ENCODE results near the gene D2HGDH. TPM values are rescaled to one million over a fixed set of nuclear protein-coding genes. Genes with fewer than 3 reads are reported as not detected.
"Not testable (repeated sequence)": the region's sequence is repeated elsewhere in the genome, so short reads cannot be mapped to it uniquely, and the experiment has no call there.

D2HGDH gene
- total RNA-seq, 8 experiments from 2014 or later: 4.2 to 38.7 (median 6.6) TPM

DNA sequence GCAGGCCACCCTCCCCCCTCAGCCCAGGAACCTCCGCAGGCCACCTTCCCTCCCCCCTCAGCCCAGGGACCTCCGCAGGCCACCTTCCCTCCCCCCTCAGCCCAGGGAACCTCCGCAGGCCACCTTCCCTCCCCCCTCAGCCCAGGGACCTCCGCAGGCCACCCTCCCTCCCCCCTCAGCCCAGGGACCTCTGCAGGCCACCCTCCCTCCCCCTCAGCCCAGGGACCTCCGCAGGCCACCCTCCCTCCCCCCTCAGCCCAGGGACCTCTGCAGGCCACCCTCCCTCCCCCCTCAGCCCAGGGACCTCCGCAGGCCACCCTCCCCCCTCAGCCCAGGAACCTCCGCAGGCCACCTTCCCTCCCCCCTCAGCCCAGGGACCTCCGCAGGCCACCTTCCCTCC, 71.8 kb downstream of the D2HGDH start:
- H3K27ac ChIP-seq; ATAC-seq (replicated peaks in 6 of 8); H3K4me3 ChIP-seq; in situ Hi-C loops (cut with MboI; ENCODE audit: low pct_unique_long_range_greater_than_20kb in 2 of 9, low sequenced_read_pairs in 9 of 9, unreplicated experiment in 9 of 9): not testable (repeated sequence)
- no CpG with 5 or more reads among the region's 8 CpGs for WGBS, 10 experiments
- H3K4me1 ChIP-seq (replicated peaks in 1 of 2): peaks cover 35 to 40% of the 10 kb centered on the region in 2 donors

DNA sequence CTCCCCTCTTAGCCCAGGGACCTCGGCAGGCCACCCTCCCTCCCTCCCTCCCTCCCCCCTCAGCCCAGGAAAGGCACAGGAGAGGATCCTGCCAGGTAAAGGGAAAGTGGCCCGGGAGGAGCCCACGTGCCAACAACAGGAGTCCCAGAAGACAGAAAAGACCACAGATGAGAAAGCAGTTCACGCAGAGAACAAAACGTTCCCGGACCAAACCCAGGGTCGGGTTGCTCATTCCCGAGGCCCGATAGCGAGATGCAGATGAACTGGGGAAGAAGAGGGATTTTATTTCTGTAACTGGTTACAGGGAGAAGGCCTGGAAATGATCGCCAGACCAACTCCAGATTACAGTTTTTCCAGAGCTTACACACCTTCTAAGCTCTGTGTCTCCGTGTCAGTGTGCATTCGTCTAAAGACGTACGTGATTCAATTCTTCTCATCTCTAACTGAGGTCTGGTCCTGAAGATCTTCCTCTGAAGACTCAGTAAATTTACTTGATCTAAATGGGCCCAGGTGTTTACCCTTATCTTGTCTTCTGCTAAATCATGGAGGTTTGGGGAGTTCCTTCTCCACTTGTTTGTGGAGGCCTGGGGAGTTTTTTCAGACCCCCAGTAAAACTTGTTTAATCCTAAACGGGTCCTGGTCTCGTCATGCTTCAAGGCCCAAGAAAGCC, 73.8 kb downstream of the D2HGDH start:
- in situ Hi-C loops (cut with MboI; ENCODE audit: low pct_unique_long_range_greater_than_20kb in 2 of 9, low sequenced_read_pairs in 9 of 9, unreplicated experiment in 9 of 9): no loop called here
- WGBS, 10 experiments: 33 to 100% (median 75%) methylated on average over 1 to 7 of the region's 17 CpGs; no CpG with 5 or more reads in 3 of the 10 experiments
- Histone ChIP-seq H3K4me1 (replicated peaks in 1 of 2) (peaks cover 19 to 27% of the 10 kb centered on the region in 2 donors), H3K4me3 (no peak overlapping the region), H3K27ac (peak overlapping the region; percentile 3 to 66)
- no peak for ATAC-seq (replicated peaks in 6 of 8)

DNA sequence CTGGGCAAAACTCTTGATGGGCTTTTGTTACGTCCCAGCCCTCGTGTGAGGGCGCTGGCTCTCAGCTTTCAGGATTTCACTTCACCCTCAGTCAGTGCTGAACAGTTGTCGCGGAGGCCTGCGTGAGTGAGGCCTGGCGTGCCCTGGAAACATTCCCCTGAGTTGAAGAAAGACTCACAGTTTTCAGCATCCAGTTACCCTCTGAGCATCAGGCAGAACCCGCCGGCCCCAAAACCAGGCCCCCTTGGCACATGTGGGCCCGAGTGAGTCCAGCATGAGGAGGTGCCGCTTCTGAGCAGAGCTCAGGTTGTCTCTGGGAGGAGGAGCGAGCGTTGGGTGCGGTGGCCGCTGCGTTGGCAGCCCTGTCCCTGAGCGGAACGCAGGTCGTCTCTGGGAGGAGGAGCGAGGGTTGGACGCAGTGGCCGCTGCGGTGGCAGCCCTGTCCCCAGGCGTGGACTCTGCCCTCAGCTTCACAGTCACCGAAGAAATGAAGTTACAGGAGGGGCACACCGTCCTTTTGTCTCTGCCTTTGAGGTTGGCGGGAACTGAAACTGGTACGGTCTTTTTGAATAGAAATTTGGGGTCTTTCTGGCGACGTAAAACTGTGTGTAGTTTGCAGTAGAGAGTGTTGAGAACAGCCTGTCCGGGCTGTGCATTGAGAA, 74.4 kb downstream of the D2HGDH start, which contains the start of gene NEU4:
NEU4 (plus strand) TSS at position 473 of the 662 bp plus-strand sequence. CDS start 5,292 bp downstream, outside the sequence.
- peaks cover 15 to 21% of the 10 kb centered on the region in 2 donors for H3K4me1 ChIP-seq (replicated peaks in 1 of 2)
- no peak for ATAC-seq (replicated peaks in 6 of 8)
- no peak within 1 kb of the TSS for H3K4me3 ChIP-seq
- in situ Hi-C loops (cut with MboI; ENCODE audit: low pct_unique_long_range_greater_than_20kb in 2 of 9, low sequenced_read_pairs in 9 of 9, unreplicated experiment in 9 of 9): no loop called here
- peak within 1 kb of the TSS; percentile 3 to 66 for H3K27ac ChIP-seq
- WGBS, 10 experiments: 75 to 91% (median 86%) methylated on average over 4 to 13 of the region's 31 CpGs; no CpG with 5 or more reads in 4 of the 10 experiments

DNA sequence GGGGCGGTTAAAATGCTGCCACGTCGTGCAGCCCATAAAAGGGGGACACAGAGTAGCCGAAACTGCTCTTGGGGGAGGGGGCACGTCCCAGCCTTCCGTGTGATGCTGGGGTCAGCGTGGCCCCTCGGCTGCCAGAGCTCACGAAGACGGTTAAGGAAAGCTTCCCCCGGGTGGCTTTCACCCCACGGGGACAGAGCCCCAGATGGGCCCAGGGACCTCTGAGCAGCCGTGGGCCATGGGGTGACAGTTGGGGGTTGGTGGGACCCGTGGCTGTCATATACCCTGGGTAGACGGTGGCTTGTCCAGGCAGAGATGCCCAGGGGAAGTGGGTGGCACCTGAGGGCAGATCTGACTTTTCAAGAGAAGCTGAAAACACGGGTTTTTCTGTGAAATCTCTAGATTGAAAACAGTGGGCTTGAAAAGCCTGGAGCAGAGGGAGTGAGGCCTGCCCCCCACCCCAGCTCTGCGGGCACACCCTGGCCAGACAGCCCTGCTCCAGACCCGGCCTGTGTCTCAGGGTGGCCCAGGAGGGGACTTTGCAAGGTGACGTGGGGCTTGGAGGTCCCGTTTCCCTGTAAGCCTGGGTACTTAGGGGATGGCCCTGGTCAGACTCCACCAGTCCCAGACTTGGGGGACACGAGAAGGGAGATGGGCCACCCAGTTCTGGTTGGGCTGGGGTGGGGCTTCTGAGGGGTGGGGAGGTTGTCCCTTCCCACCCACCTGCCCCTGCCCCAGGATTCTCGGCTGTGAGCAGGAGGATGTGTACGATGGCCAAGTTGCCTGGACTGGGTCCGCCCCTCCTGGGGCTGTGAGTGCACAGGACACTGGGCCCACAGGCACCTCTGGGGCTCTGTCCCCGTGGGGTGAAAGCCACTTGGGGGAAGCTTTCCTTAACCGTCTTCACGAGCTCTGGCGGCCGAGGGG, 75.2 kb downstream of the D2HGDH start:
- peaks cover 7 to 13% of the 10 kb centered on the region in 2 donors for H3K4me1 ChIP-seq (replicated peaks in 1 of 2)
- peak in 5 of 8 experiments; percentile 3 to 13 (median 6) for ATAC-seq (replicated peaks in 6 of 8)
- 0 to 87% (median 57%) methylated on average over 1 to 4 of the region's 29 CpGs; no CpG with 5 or more reads in 6 of the 10 experiments for WGBS, 10 experiments
- in situ Hi-C loops (cut with MboI; ENCODE audit: low pct_unique_long_range_greater_than_20kb in 2 of 9, low sequenced_read_pairs in 9 of 9, unreplicated experiment in 9 of 9): no loop called here
- H3K27ac ChIP-seq: no peak overlapping the region
- H3K4me3 ChIP-seq: no peak overlapping the region

DNA sequence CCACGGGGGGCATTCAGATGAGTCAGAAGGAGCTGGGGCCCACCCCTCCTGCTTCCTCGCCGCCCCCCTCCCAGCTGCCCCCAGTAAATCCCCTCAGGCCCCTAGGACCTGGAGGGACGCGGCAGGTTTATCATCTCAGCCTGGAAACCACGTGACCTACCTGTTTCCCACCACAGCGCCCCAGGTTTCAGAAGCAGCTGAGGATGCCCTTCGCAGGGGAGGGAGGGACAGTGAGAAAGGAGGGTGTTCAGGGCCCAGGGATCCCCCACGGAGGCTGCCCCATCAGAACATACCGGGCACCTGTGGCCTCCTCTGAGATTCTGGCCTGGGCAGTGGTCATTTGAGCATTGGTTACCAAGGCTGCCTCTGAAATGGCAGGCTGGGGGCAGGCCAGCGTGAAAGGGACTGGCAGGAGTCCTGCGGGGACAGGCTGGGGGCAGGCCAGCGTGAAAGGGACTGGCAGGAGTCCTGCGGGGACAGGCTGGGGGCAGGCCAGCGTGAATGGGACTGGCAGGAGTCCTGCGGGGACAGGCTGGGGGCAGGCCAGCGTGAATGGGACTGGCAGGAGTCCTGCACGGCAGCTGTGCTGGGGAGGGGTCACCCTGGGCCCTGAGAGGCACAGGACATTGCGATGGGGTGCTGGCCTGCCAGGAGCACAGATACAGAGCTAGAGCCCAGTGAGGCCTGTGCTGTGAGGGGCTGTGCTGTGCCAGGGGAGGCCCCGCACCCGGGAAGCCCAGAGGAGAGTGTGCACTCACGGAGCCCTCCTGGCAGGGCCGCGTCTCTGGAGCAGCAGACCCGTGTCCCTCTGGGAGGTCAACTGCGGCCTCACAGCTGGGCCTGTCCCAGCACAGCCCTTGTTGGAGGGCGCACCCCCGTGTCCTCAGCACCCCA, 76.1 kb downstream of the D2HGDH start:
- ATAC-seq (replicated peaks in 6 of 8): peak in 5 of 8 experiments; percentile 7 to 54 (median 30)
- in situ Hi-C loops (cut with MboI; ENCODE audit: low pct_unique_long_range_greater_than_20kb in 2 of 9, low sequenced_read_pairs in 9 of 9, unreplicated experiment in 9 of 9): no loop called here
- no peak overlapping the region for H3K27ac ChIP-seq
- peaks cover 5 to 10% of the 10 kb centered on the region in 2 donors for H3K4me1 ChIP-seq (replicated peaks in 1 of 2)
- WGBS, 10 experiments: 30 to 72% (median 50%) methylated on average over 2 to 4 of the region's 28 CpGs; no CpG with 5 or more reads in 7 of the 10 experiments
- H3K4me3 ChIP-seq: no peak overlapping the region

DNA sequence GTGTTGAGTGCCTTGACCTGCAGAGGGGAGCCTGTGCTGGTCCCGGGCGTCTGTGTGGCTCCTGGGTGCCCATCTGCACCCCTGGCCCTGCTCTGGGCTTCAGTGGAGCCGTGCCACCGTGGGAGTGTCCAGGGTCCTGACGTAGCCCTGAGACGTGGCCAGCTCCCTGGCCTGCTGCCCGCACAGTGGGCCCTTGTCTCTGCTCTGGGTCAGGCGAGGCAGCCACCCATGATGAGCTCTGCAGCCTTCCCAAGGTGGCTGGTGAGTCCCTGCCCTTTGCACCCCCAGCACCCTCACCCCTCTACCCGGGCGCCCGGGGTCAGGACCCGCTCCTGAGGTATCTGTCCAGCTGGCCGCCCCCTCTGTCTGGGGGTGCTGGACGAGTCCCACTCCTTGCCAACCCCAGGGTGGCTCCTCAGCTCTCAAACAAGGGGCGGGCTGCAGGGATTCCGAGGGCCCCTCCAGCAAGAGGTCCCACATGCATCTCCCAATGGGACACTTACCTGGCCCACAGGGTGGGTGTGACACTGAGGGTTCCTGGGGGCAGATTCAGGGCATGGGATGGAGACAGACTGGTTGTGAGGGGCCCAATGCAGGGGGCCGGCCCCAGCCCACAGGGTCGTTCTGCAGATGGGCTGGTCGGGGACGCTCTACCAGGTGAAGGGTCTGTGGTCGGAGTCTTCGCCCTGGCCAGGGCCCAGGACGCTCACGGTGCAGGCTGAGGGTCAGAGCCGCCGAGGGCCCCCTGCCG, 76.9 kb downstream of the D2HGDH start:
- Histone ChIP-seq H3K4me3 (no peak overlapping the region), H3K27ac (no peak overlapping the region), H3K4me1 (replicated peaks in 1 of 2) (peaks cover 5 to 10% of the 10 kb centered on the region in 2 donors)
- WGBS, 10 experiments: 64 to 100% (median 88%) methylated on average over 2 to 10 of the region's 27 CpGs; no CpG with 5 or more reads in 6 of the 10 experiments
- in situ Hi-C loops (cut with MboI; ENCODE audit: low pct_unique_long_range_greater_than_20kb in 2 of 9, low sequenced_read_pairs in 9 of 9, unreplicated experiment in 9 of 9): no loop called here
- ATAC-seq (replicated peaks in 6 of 8): peak in 2 of 8 experiments; percentile 1 to 2

DNA sequence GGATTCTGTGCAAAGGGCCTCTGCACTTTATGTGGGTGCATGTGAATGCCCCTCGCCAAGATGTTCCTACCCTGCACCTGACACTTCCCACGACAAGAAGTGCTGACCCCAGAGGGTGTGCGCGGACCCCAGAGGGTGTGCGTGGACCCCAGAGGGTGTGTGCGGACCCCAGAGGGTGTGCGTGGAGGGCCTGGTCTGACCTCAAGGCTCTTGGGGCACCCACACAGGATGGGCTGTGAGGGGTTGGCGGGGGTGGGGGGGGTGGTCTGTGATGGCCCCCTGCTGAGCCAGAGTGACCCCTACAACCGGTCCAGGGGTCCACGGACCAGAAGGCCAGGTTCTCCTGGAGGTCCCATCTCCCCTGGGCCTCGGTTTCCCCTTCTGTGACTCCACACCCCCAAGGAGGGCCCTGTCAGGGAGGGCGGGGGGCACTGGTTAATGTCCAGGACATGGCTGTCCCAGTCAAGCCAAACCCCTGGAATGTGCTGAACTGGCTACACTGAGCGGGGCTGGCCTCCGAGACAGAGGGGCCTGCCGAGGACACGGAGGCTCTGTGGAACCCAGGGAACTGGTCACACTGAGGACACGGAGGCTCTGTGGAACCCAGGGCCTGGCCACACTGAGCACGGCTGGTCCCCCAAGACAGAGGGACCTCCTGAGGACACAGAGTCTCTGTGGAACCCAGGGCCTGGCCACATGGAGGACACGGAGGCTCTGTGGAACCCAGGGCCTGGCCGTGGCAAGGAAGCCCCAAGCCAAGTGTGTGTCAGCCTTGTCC, 77.7 kb downstream of the D2HGDH start:
- peaks cover 5 to 10% of the 10 kb centered on the region in 2 donors for H3K4me1 ChIP-seq (replicated peaks in 1 of 2)

DNA sequence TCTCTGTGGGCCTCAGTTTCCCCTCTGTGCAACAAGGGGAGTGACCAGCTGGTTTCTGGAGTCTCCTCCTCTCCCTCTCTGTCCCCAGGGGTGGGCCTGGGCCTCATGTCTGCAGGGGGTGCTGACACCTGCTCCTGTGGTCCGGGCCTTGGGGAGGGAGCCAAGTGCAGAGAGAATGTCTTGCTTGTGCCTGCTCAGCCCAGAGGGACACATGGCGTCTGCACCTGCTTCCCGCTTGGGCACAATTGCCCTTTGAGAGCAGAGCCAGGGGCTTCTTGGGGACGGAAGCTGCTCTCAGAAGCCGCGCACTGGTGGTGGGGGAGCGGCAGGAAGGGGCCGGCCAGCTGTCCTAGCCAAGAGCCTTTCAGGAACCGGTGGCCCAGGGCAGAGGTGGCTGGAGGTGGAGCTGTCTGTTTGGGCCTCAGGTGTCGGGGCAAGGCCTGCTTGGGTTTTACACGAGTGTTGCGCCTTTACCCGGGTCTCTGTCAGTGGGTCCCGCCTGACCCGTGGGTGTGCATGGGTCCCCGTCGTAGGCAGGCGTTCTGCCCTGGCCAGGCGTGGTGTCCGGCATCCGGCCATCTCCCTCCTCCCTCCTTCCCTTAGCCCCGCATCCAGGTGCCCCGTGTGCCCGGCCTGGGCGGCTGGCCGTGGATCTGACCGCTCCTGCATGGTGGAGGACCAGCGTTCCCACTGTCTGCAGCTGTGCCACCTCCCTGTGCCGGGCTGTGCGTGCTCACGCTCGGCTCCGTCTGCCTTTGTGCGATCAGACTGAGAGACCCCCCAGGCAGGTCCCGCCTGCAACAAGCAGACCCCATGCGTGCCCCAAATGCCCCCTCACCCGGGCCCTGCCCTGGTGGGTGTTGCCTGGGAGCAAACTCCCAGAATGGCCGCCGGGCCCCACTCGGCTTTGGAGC, 78.6 kb downstream of the D2HGDH start:
- Histone ChIP-seq H3K27ac (no peak overlapping the region), H3K4me1 (replicated peaks in 1 of 2) (peaks cover 5 to 10% of the 10 kb centered on the region in 2 donors), H3K4me3 (no peak overlapping the region)
- in situ Hi-C loops (cut with MboI; ENCODE audit: low pct_unique_long_range_greater_than_20kb in 2 of 9, low sequenced_read_pairs in 9 of 9, unreplicated experiment in 9 of 9): no loop called here
- ATAC-seq (replicated peaks in 6 of 8): no peak
- WGBS, 10 experiments: 89 to 90% methylated on average over 2 to 8 of the region's 40 CpGs; no CpG with 5 or more reads in 8 of the 10 experiments

More for the DNA sequence above, 77.7 kb downstream of the D2HGDH start:
- no peak overlapping the region for H3K4me3 ChIP-seq
- in situ Hi-C loops (cut with MboI; ENCODE audit: low pct_unique_long_range_greater_than_20kb in 2 of 9, low sequenced_read_pairs in 9 of 9, unreplicated experiment in 9 of 9): no loop called here
- ATAC-seq (replicated peaks in 6 of 8): no peak
- no peak overlapping the region for H3K27ac ChIP-seq
- WGBS, 10 experiments: 20 to 100% (median 86%) methylated on average over 1 to 6 of the region's 20 CpGs; no CpG with 5 or more reads in 5 of the 10 experiments

DNA sequence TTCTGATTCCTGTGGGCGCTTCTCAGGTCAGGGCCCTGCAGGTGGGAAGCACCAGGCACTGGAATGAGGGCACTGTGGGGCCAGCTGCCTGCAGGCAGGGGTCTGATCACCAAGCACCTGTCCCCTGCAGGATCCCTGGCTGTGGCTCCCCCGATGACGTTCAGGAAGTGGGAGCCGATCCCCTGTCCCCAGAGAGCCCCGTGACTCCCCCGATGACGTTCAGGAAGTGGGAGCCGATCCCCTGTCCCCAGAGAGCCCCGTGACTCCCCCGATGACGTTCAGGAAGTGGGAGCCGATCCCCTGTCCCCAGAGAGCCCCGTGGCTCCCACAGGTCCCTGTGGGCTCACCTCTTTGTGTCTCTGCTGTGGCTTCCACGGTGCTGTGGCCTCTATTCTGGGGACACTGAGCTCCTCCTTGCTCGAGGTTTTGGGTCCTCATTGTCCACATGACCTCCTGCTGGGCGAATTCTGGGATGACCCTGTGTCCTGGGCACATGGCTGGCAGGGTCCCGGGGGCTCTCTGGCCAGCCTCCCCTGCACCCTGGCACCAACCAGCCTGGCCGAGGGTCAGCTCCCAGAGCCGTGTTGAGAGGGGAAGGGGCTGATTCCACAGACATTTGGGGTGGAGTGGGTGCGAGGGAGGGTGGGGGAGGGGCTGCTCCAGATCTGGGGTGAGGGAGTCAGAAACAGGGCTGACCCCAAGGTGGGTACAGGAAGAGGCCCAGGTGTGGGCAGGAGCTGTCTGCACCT, 79.4 kb downstream of the D2HGDH start:
- Histone ChIP-seq H3K4me3 (no peak overlapping the region), H3K4me1 (replicated peaks in 1 of 2) (peaks cover 4 to 5% of the 10 kb centered on the region in 2 donors), H3K27ac (no peak overlapping the region)
- no CpG with 5 or more reads among the region's 20 CpGs for WGBS, 10 experiments
- in situ Hi-C loops (cut with MboI; ENCODE audit: low pct_unique_long_range_greater_than_20kb in 2 of 9, low sequenced_read_pairs in 9 of 9, unreplicated experiment in 9 of 9): no loop called here
- ATAC-seq (replicated peaks in 6 of 8): no peak

DNA sequence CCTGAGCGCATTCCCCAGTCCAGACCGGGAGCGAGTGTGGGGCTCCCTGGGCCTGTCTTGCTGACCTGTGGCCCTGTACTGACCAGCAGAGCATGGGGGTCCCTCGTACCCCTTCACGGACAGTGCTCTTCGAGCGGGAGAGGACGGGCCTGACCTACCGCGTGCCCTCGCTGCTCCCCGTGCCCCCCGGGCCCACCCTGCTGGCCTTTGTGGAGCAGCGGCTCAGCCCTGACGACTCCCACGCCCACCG, 79.9 kb downstream of the D2HGDH start:
- Histone ChIP-seq H3K4me1 (replicated peaks in 1 of 2) (peaks cover 4 to 5% of the 10 kb centered on the region in 2 donors), H3K4me3 (no peak overlapping the region), H3K27ac (no peak overlapping the region)
- in situ Hi-C loops (cut with MboI; ENCODE audit: low pct_unique_long_range_greater_than_20kb in 2 of 9, low sequenced_read_pairs in 9 of 9, unreplicated experiment in 9 of 9): no loop called here
- WGBS, 10 experiments: 20% methylated on average over 2 of the region's 17 CpGs; no CpG with 5 or more reads in 9 of the 10 experiments
- ATAC-seq (replicated peaks in 6 of 8): no peak

All from motor neuron (in vitro differentiated cells).